GM23248 (cell line): ENCODE measurements around the gene AADAC.

Experiments used
- EZH2 ChIP-seq: fragments of 200-600 bp; sonication (generic); IDR thresholded peaks from 2 replicates; pipeline ENCODE4 v1.6.1; 2018; ENCODE audit warnings: antibody characterized with exemption, mild to moderate bottlenecking; ENCODE audit not compliant: insufficient read depth, poor library complexity, severe bottlenecking
- EZH2phosphoT487 ChIP-seq: fragments of 200-600 bp; sonication (generic); IDR thresholded peaks from 2 replicates; pipeline ENCODE4 v1.6.1; 2018; ENCODE audit warnings: antibody characterized with exemption, moderate library complexity, mild to moderate bottlenecking, low read depth; ENCODE audit not compliant: insufficient read depth

- TF ChIP-seq EZH2: no peak
- no peak for TF ChIP-seq EZH2phosphoT487
These were observed 13.5 kb upstream of the AADAC start for GRCh38 chr3:151800431-151800830.
